HG03135 (cell line): ENCODE measurements around the gene AXIN1.

Experiments used
- ATAC-seq: cut with Tn5 transposase; IDR thresholded peaks from one replicate; pipeline ENCODE4 v1.9.1; 2021; ENCODE audit warnings: mild to moderate bottlenecking, moderate library complexity; ENCODE audit not compliant: unreplicated experiment

Gene AXIN1

DNA sequence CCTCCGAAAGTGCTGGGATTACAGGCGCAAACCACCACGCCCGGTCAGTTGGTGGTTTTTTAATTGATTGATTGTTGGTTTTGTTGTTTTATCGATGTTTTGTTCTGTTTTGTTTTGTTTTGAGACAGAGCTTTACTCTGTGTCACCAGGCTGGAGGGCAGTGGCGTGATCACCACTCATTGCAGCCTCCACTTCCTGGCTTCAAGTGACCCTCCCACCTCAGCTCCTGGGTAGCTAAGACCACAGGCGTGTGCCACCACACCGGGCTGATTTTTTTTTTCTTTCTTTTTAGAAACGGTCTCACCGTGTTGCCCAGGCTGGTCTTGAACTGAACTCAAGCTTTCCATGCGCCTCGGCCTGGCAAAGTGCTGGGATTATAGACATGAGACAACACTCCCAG, 105.5 kb downstream of the AXIN1 start:
- no peak for ATAC-seq

DNA sequence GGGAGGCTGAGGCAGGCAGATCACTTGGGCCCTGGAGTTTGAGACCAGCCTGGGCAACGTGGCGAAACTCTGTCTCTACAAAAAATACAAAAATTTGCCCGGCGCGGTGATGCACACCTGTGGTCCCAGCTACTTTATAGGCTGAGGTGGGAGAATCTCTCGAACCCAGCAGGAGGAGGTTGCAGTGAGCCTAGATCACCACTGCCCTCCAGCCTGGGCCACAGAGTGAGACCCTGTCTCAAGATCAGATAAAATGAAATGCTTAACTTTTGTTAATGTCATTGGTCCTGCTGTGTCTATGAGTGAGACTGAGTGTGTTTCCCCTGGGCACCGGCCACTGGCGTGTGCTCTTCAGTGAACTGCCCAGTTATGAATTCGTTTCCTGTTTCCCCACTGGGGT, 107.4 kb downstream of the AXIN1 start:
- ATAC-seq, result no peak

DNA sequence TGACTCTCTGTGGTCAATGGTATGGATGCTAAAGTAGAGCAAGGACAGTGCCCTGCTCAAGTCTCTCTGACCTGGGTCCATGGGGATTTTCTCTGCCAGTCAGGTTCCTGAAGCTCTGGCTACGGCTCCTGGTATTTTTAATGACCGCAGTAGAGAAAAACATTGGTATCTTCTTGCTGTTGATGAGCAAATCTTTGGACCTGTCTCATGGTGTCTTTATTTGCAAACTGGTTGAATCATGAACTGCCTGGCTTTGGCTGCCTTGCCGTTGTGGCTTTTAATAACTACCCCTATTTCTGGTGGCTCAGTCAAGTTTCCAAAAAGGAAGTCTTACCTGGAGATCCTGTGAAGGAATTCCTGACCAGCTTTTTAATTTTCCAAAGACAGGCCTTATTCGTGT, 109.2 kb downstream of the AXIN1 start:
- no peak for ATAC-seq

DNA sequence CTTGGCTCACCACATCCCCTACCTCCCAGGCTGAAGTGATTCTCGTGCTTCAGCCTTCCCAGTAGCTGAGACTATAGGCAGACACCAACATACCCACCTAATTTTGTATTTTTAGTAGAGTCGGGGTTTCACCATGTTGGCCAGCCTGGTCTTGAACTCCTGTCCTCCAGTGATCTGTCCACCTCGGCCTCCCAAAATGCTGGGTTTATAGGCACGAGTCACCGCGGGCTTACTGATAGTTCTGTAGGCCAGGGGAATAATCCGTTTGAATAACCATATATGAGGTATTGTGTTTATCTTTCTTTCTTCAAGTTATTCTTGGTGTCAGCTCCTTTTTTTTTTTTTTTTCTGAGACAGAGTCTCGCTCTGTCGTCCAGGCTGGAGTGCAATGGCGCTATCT, 110.2 kb downstream of the AXIN1 start:
- no peak for ATAC-seq

DNA sequence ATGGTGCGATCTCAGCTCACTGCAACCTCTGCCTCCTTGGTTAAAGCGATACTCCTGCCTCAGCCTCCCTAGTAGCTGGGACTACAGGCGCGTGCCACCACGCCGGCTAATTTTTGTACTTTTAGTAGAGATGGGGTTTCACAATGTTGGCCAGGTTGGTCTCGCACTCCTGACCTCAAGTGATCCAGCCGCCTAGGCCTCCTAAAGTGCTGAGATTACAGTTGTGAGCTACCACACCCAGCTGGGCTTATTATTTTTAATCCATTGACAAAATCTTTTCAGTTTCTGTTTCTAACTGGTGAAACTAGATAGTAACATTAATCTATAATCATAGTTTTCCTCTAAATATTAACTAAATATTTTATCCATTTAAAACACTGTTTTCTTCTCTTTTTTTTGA, 112.0 kb downstream of the AXIN1 start:
- ATAC-seq, result no peak

DNA sequence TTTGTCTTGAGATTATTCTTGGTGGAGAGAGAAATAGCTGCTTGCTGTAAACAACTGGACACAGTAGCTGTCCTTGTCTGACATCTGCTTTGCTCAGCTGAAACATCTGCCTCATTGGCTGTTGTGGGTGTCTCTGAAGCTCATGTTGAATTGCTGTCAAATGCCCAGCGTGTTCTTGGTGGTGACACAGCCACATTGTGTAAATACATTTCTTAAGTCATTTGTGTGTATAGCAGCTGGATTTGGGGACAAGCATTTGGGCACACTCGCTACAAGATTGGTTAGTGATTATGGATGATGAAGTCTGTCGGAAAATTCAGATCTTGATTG, 112.6 kb downstream of the AXIN1 start:
- no peak for ATAC-seq
